ENCODE measurements around the gene GREM1. TPM values are rescaled to one million over a fixed set of nuclear protein-coding genes. Genes with fewer than 3 reads are reported as not detected.
A peak's percentile ranks its signal among the peaks of the same experiment; 100 is the strongest.

GREM1 gene
- total and polyA plus RNA-seq, 2 of the 4 experiments (the other 2 are of a cell fraction): 848 to 852 TPM

DNA sequence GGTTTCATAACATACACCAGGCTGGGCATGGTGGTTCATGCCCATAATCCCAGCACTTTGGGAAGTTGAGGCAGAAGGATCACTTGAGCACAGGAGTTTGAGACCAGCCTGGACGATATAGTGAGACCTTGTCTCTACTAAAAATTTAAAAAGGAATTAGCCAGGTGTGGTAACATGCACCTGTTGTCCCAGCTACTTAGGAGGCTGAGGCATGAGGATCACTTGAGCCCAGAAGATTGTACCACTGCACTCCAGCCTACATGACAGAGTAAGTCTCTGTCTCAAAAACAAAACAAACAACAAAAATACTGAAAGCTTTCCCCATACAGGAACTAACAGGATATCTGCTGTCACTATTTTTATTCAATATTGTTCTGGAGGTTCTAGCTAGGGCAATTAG, 20.9 kb downstream of the GREM1 start:
- no TSS peak for BruUV-seq (replicated peaks)
- Histone ChIP-seq H3K4me1 (ENCODE audit: control insufficient read depth, insufficient read depth, low read length) (no peaks in the 10 kb centered on the region), H2AFZ (replicated peaks; ENCODE audit: low read length, poor library complexity) (no peak overlapping the region), H2BK120ac (ENCODE audit: low read depth, low read length) (no peak overlapping the region), H4K20me1 (ENCODE audit: insufficient read depth, low read length) (peaks cover 17% of the 10 kb centered on the region), H2BK20ac (ENCODE audit: low read depth, low read length) (no peak overlapping the region), H4K5ac (ENCODE audit: low read depth, low read length) (no peak overlapping the region), H3K4me3 (ENCODE audit: insufficient read depth, low read depth, low read length) (no peak overlapping the region), H3K4ac (ENCODE audit: low read depth, low read length) (no peak overlapping the region), H2AK5ac (ENCODE audit: low read depth, low read length) (no peak overlapping the region), H2BK15ac (ENCODE audit: low read depth, low read length) (no peak overlapping the region), H3K9me1 (ENCODE audit: insufficient read depth, low read length) (no peaks in the 10 kb centered on the region), H4K91ac (ENCODE audit: insufficient read depth, low read depth, low read length) (no peak overlapping the region), H2AK9ac (replicated peaks; ENCODE audit: low read depth, low read length, poor library complexity) (no peak overlapping the region), H3K56ac (ENCODE audit: extremely low read depth, insufficient read depth, low read length) (no peak overlapping the region), H3K14ac (replicated peaks; ENCODE audit: low read depth, low read length) (no peak overlapping the region), H3K18ac (ENCODE audit: low read depth, low read length) (no peak overlapping the region), H3K79me1 (ENCODE audit: low read depth in 1 of 2, low read length in 2 of 2) (no peaks in the 10 kb centered on the region; a peak in 1 of 4 replicates), H3K27ac (ENCODE audit: insufficient read depth, low read length) (no peak overlapping the region), H3K36me3 (ENCODE audit: control insufficient read depth, insufficient read depth, low read length) (peaks cover 18% of the 10 kb centered on the region), H3K27me3 (ENCODE audit: control insufficient read depth, insufficient read depth, low read length) (no peaks in the 10 kb centered on the region), H3K23ac (ENCODE audit: low read depth, low read length) (no peak overlapping the region), H2BK5ac (ENCODE audit: low read depth, low read length, poor library complexity, severe bottlenecking) (no peak overlapping the region), H3K9ac (ENCODE audit: low read depth, low read length) (no peak overlapping the region), H3K9me3 (ENCODE audit: control insufficient read depth, insufficient read depth, low read length) (peaks cover 2% of the 10 kb centered on the region; the same call in 1 of the 2 replicates), H3K4me2 (ENCODE audit: low read depth, low read length) (no peak overlapping the region), H4K8ac (ENCODE audit: low read depth in 2 of 2, low read length in 2 of 2) (no peak overlapping the region)
- ChIA-PET CTCF (no interaction called here), POLR2A (ENCODE audit: unreplicated experiment) (no interaction called here)
- in situ Hi-C loops (cut with MboI; ENCODE audit: low sequenced_read_pairs) (no loop called here), intact Hi-C loops (cut with micrococcal nuclease) (loop anchor here (2.0 kb wide), 1 partner anchor 256 kb away; no protein-coding TSS in a partner anchor), dilution Hi-C loops (cut with HindIII; ENCODE audit: low sequenced_read_pairs, unreplicated experiment) (no loop called here)
- DNase-seq: peak; percentile 60
- no peak for TF ChIP-seq BHLHE40 (IDR thresholded peaks at IDR 0.05; ENCODE audit: low read depth, low read length)
- TF ChIP-seq CEBPB (IDR thresholded peaks at IDR 0.05; ENCODE audit: low read depth, low read length): no peak
- TF ChIP-seq NFE2L2 (IDR thresholded peaks at IDR 0.05; ENCODE audit: low read depth, low read length): no peak
- TF ChIP-seq, protein P1, sequence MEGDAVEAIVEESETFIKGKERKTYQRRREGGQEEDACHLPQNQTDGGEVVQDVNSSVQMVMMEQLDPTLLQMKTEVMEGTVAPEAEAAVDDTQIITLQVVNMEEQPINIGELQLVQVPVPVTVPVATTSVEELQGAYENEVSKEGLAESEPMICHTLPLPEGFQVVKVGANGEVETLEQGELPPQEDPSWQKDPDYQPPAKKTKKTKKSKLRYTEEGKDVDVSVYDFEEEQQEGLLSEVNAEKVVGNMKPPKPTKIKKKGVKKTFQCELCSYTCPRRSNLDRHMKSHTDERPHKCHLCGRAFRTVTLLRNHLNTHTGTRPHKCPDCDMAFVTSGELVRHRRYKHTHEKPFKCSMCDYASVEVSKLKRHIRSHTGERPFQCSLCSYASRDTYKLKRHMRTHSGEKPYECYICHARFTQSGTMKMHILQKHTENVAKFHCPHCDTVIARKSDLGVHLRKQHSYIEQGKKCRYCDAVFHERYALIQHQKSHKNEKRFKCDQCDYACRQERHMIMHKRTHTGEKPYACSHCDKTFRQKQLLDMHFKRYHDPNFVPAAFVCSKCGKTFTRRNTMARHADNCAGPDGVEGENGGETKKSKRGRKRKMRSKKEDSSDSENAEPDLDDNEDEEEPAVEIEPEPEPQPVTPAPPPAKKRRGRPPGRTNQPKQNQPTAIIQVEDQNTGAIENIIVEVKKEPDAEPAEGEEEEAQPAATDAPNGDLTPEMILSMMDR (conservative IDR thresholded peaks at IDR 0.05; ENCODE audit: low read depth, low read length): no peak
- no peak for TF ChIP-seq MAZ (IDR thresholded peaks at IDR 0.05; ENCODE audit: borderline replicate concordance, low read depth, low read length)
- TF ChIP-seq MAFK (IDR thresholded peaks at IDR 0.05; ENCODE audit: low read depth, low read length): no peak
- TF ChIP-seq FOS (IDR thresholded peaks at IDR 0.05; ENCODE audit: low read depth, low read length): no peak
- TF ChIP-seq, protein P2, sequence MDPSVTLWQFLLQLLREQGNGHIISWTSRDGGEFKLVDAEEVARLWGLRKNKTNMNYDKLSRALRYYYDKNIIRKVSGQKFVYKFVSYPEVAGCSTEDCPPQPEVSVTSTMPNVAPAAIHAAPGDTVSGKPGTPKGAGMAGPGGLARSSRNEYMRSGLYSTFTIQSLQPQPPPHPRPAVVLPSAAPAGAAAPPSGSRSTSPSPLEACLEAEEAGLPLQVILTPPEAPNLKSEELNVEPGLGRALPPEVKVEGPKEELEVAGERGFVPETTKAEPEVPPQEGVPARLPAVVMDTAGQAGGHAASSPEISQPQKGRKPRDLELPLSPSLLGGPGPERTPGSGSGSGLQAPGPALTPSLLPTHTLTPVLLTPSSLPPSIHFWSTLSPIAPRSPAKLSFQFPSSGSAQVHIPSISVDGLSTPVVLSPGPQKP (IDR thresholded peaks at IDR 0.05; ENCODE audit: borderline replicate concordance, low read depth, low read length): no peak
- no peak for TF ChIP-seq SMC3 (IDR thresholded peaks at IDR 0.05; ENCODE audit: low read depth, low read length)
- TF ChIP-seq MXI1 (IDR thresholded peaks at IDR 0.05; ENCODE audit: borderline replicate concordance, low read depth, low read length): no peak
- TF ChIP-seq RFX5 (IDR thresholded peaks at IDR 0.05; ENCODE audit: low read depth, low read length): no peak
- TF ChIP-seq, protein P3, sequence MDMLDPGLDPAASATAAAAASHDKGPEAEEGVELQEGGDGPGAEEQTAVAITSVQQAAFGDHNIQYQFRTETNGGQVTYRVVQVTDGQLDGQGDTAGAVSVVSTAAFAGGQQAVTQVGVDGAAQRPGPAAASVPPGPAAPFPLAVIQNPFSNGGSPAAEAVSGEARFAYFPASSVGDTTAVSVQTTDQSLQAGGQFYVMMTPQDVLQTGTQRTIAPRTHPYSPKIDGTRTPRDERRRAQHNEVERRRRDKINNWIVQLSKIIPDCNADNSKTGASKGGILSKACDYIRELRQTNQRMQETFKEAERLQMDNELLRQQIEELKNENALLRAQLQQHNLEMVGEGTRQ (IDR thresholded peaks at IDR 0.05; ENCODE audit: low read depth, low read length): no peak
- TF ChIP-seq CHD1 (IDR thresholded peaks at IDR 0.05; ENCODE audit: low read depth, low read length): no peak
- TF ChIP-seq POLR2A (IDR thresholded peaks at IDR 0.05; ENCODE audit: low read depth, low read length): no peak; the same call in 1 of the 2 replicates
- TF ChIP-seq RAD21 (IDR thresholded peaks at IDR 0.05; ENCODE audit: low read length): no peak
- TF ChIP-seq RCOR1 (IDR thresholded peaks at IDR 0.05; ENCODE audit: insufficient replicate concordance, low read length): no peak
- ATAC-seq (ENCODE audit: low read depth): peak; percentile 11
- WGBS, 2 experiments (ENCODE audit: extremely low coverage in 2 of 2, insufficient read length in 1 of 2): no CpG with 5 or more reads among the region's 1 CpG
